GM10266 (cell line): ENCODE measurements around the gene C4BPB.

Experiments used
- DNase-seq: peaks from one replicate; pipeline ENCODE4 v3.0.0; 2012; ENCODE audit errors: extremely low spot score
- CTCF ChIP-seq: IDR thresholded peaks from 2 replicates; pipeline ENCODE4 v1.5.1; 2012; ENCODE audit warnings: mild to moderate bottlenecking, low read depth; ENCODE audit not compliant: control insufficient read depth, insufficient read depth; ENCODE audit errors: missing control alignments

C4BPB gene

GRCh38 chr1:207145401-207146058 is 56.9 kb downstream of the C4BPB start:
- TF ChIP-seq CTCF: no peak
- DNase-seq: no peak
